ENCODE measurements around the gene IL19. TPM values are rescaled to one million over a fixed set of nuclear protein-coding genes. Genes with fewer than 3 reads are reported as not detected.

IL19 gene
- total RNA-seq, 1 experiment from 2014 or later: not detected

DNA sequence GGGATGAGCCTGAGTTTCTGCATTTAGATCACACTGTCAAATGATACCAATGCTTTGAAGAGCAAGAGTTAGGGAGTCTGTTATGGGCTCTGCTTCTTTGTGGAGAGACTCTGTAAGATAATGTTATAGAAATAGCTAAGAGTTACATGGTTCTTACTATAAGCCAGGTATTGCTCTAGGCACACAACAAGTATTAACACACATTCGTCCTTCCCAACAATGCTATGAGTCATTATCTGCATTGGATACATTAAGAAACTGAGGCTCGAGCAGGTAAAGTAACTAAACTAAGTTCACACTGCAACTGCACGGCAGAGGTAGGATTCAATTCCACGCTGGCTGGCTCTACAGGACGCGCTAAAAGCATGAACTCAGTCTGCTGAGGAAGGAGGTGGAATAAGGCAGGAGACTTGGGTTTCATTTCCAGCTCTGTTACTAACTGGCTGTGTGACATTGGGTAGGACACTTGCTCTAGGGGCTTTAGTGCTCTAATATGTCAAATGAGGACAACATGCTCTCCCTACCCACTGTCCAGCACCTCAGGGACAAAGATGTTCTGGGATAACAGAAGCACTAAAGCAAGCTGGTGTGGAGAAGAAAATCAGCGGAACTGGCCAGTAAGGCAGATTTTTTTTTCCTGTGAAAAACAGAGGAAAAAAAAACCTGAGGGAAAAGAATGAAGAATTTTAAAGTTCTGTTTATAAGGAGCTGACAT, 71.2 kb downstream of the IL19 start:
- Histone ChIP-seq H3K27ac (ENCODE audit: insufficient read length, low read depth, low read length) (no peak overlapping the region), H4K8ac (replicated peaks; ENCODE audit: insufficient read length, low read depth, low read length) (no peak overlapping the region), H3K4me1 (ENCODE audit: insufficient read depth, low read length) (no peaks in the 10 kb centered on the region), H3K4ac (ENCODE audit: low read depth, low read length) (no peak overlapping the region), H3K23me2 (ENCODE audit: insufficient read length, low read depth, low read length, poor library complexity, severe bottlenecking) (peaks cover 2% of the 10 kb centered on the region), H3K18ac (ENCODE audit: insufficient read length, low read depth, low read length) (no peak overlapping the region), H2BK15ac (ENCODE audit: low read depth, low read length) (no peak overlapping the region), H3T11ph (ENCODE audit: low read length) (no peak overlapping the region), H3K14ac (ENCODE audit: insufficient read depth, low read length) (no peak overlapping the region), H3K79me2 (ENCODE audit: insufficient read depth, low read length) (no peaks in the 10 kb centered on the region), H3K9ac (ENCODE audit: extremely low read depth, insufficient read length, low read length) (no peak overlapping the region), H2BK120ac (ENCODE audit: low read depth, low read length, poor library complexity, severe bottlenecking) (no peak overlapping the region), H2BK20ac (ENCODE audit: low read depth, low read length, poor library complexity, severe bottlenecking) (no peak overlapping the region), H4K5ac (ENCODE audit: insufficient read length, low read depth, low read length) (no peak overlapping the region), H3K79me1 (ENCODE audit: insufficient read depth, low read depth, low read length, poor library complexity, severe bottlenecking) (no peaks in the 10 kb centered on the region), H2BK5ac (ENCODE audit: insufficient read length, low read length) (no peak overlapping the region), H4K20me1 (ENCODE audit: control insufficient read depth, insufficient read depth, insufficient read length) (no peaks in the 10 kb centered on the region), H2AFZ (ENCODE audit: low read length) (no peak overlapping the region), H2BK12ac (ENCODE audit: insufficient read length, low read depth, low read length) (no peak overlapping the region), H3K4me2 (ENCODE audit: insufficient read depth, insufficient read length, low read length) (no peak overlapping the region), H3K9me3 (ENCODE audit: control insufficient read depth, low read depth, low read length) (no peaks in the 10 kb centered on the region), H4K91ac (ENCODE audit: insufficient read length, low read depth, low read length) (no peak overlapping the region), H2AK5ac (ENCODE audit: insufficient read length, low read length) (no peak overlapping the region), H3K27me3 (ENCODE audit: insufficient read depth, low read length) (no peaks in the 10 kb centered on the region), H3K23ac (ENCODE audit: insufficient read length, low read depth, low read length) (no peak overlapping the region), H3K56ac (ENCODE audit: insufficient read length, low read depth, low read length) (no peak overlapping the region)
- TF ChIP-seq, protein P1, sequence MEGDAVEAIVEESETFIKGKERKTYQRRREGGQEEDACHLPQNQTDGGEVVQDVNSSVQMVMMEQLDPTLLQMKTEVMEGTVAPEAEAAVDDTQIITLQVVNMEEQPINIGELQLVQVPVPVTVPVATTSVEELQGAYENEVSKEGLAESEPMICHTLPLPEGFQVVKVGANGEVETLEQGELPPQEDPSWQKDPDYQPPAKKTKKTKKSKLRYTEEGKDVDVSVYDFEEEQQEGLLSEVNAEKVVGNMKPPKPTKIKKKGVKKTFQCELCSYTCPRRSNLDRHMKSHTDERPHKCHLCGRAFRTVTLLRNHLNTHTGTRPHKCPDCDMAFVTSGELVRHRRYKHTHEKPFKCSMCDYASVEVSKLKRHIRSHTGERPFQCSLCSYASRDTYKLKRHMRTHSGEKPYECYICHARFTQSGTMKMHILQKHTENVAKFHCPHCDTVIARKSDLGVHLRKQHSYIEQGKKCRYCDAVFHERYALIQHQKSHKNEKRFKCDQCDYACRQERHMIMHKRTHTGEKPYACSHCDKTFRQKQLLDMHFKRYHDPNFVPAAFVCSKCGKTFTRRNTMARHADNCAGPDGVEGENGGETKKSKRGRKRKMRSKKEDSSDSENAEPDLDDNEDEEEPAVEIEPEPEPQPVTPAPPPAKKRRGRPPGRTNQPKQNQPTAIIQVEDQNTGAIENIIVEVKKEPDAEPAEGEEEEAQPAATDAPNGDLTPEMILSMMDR (conservative IDR thresholded peaks at IDR 0.05): no peak
- Mint-ChIP-seq H3K27ac (no peak overlapping the region; a peak in 1 of 7 replicates), H3K27me3 (ENCODE audit: low read depth) (peaks cover 4% of the 10 kb centered on the region), H3K9me3 (no peaks in the 10 kb centered on the region), H3K4me3 (no peak overlapping the region), H3K4me1 (no peaks in the 10 kb centered on the region), H3K36me3 (ENCODE audit: insufficient read depth in 1 of 3, low read depth in 3 of 3) (no peaks in the 10 kb centered on the region)
- no peak for DNase-seq
- WGBS (ENCODE audit: extremely low coverage, insufficient read length, low lambda C conversion rate): no CpG with 5 or more reads among the region's 7 CpGs

Measured in H9 (cell line).